Glomerular endothelial cell (primary cell): ENCODE data around the gene WDR82. TPM values are rescaled to one million over a fixed set of nuclear protein-coding genes. Genes with fewer than 3 reads are reported as not detected.
"Not testable (repeated sequence)": the region's sequence is repeated elsewhere in the genome, so short reads cannot be mapped to it uniquely, and the experiment has no call there.

Experiments
- DNase-seq: peaks from one replicate; pipeline ENCODE4 v3.0.0-alpha.2; 2011; ENCODE audit warnings: low read depth, low spot score; ENCODE audit errors: extremely low read depth
- total RNA-seq: library from RNA; depleted of rRNA; stranded (reverse); fragments of >200 nt; gene quantifications from 2 replicates; pipeline ENCODE4 v1.2.3, GENCODE V29; 2015

The WDR82 gene
- total RNA-seq, 1 donor from 2014 or later = 53.0 TPM

DNA sequence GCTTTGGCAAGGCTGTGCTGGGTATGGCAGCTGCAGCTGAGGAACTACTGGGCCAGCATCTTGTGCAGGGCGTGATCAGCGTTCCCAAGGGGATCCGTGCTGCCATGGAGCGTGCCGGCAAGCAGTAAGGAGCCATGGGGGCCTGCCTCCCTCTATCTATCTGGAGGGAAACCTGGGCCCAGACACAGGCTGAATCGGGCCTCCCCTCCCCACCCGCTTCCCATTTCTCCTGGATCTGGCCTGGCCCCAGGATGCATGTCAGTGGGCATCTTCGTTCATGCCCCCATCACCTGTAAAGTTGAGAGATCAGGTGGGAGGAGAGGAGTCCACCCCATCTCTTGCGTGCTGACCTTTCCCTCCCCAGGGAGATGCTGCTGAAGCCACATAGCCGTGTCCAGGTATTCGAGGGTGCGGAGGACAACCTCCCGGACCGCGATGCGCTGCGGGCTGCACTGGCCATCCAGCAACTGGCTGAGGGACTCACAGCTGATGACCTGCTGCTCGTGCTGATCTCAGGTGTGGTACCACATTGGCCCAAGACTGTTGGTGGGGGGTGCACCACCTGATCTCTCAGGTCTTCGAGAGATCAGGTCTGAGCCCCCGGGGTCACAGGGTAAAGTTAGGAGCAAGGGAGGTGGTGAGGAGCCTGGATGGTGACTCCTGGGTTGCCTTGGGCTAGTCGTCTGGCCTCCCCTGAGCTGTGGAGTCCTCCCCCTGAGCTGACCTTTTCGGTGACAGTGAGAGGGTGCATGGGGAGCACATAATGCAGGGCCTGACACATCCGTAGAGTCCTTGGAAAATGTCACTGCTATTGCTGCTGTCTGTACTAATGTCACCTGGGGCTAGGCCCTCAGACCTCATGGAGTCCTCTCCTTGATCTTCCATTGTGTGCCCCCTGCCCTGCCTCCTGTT is 12.4 kb upstream of the WDR82 start:
- DNase-seq = no peak

DNA sequence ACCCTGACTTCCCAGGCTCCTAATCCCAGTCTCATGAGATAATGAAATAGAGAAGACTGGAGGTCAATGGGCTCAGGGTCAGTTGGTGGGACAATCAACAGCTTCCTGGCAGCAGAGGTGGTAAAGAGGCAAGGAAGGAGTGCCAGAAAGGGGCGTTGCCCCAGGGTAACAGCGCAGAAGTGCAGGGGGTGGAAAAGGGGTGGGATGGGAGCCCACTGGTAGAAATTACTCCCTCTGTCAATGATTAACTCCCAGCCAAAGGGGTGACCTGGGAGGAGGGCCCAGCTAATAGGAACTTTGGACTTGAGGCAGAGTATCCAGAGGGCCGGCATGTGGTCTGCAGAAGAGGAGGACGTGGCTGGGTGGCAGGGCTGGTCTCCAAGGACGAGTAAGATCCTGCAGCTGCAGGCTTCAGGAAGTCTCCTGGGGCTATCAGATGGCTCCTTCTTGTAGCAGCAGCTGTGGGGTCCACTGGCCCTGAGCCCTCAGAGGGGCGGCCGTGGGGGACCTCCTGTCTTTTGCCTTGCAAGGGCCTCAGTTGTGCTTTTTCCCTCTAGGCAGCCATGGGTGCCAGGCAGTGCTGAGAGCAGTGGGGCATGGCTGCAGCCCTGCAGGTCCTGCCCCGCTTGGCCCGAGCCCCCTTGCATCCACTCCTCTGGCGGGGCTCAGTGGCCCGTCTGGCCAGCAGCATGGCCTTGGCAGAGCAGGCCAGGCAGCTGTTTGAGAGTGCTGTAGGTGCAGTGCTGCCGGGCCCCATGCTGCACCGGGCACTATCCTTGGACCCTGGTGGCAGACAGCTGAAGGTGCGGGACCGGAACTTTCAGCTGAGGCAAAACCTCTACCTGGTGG is 11.5 kb upstream of the WDR82 start:
- no peak for DNase-seq

DNA sequence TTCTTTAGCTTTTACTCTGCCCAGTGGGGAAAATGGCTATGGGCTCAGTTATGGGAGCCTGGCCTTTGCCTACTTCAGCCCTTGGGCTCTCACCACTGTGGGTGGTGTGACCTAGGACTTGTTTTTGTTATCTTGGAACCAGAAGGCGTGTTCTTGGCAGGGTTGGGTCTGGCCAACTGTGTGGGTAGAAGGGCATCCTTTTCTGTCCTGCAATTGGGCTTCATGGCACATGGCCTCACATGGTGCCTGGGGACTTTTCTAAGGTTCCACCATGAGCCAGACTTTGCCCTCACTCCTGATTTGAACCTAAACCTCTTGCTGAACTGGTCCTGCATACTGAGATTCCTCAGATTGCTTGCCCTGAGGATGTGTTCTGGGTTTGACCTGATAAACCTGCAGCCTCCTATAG is 10.9 kb upstream of the WDR82 start:
- no peak for DNase-seq

DNA sequence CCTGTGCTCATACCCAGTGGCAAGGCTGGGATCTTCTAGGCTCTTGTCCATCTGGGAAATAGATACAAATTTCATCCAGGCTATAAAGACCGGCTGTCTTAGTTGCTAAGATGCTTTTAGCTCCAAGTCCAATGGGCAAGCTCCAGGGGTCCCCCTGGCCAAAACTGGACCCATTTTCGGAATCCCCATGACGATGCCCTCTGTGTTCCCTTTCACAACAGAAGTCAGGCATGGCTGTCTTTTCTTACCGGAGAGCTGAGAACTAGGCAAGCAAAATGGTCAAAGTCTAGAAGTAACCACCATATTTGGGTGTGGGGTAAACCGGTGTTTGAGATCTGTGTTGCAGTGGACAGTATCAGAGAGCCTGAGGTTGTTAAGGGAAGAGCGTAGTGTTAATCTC is 10.2 kb upstream of the WDR82 start:
- DNase-seq = no peak

DNA sequence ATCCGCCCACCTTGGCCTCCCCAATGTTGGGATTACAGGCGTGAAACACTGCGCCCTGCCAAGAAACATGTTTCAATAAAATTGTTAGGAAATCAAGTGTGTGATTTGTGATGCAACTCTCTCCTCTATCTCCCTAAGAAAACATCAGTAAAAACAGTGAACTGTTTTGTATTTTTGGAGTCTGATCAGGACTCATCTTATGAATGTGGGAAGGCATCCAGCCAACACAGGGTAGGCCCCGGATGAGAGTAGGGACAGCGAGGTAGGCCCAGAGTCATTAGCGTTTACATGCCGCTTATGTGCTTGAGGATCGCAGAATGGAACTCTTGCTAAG is 8.3 kb upstream of the WDR82 start:
- no peak for DNase-seq

DNA sequence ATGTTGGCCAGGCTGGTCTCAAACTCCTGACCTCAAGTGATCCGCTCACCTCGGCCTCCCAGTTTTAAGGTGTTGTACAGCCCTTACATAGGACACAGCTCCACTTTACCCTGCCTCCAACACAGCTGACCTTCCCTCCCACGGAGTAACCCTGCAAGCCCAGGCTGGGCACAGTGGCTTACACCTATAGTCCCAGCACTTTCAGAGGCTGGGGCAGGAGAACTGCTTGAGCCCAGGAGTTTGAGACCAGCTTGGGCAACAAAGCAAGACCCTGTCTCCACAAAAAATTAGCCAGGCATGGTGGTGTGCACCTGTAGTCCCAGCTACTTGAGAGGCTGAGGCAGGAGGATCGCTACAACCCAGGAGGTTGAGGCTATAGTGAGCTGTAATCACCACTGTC is 5.6 kb upstream of the WDR82 start:
- not testable (repeated sequence) for DNase-seq

DNA sequence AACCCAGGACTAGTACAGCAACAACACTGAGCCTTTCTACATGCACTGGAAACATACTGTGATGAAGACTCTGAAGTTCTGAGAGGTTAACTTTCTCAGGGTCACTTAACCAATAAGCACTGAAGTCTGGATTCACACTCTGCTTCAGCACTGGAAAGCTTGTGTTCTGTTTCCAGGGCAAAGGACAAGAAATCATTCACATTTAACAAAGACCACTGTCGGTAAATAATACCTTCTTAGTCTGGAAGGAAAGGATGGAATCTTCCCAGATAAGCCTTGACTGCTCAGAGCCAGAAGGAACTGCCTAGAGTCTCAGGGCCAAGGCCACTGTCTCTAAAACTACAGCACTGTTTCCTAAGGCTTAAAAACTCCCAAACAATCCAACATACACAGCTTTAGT is 4.9 kb upstream of the WDR82 start:
- DNase-seq = no peak

DNA sequence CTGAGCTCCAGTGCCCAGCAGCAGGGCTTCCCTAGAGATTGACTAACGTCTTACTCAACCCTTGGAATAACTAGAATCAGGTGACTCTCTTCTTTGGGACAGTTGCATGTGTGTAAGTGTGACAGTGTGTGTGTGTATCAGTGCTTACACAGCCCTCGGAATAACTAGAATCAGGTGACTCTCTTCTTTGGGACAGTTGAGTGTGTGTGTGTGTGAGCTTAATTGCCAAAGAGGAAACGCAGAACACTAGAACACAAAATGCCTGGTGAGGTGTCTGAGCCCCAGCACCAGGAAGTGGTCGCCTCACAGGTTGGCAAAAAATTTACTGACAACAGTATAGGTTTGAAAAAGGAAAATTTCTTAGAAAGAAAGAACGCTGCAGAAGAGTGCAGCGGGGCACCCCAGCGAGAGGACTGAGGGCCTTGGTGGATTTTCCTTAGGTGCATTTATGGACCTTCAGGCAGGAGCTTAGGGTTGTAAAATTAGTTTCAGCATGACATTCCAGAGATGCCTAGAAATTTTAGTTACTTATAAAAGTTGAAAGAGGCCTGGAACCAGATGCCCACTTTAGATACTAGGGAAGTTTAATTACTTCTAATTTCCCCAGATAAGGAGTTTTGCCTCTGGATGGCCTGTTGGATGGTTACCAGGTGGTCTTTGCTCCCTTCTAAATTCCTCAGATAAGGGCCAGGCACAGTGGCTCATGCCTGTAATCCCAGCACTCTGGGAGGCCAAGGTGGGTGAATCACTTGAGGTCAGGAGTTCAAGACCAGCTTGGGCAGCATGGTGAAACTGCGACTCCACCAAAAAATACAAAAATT is 3.7 kb upstream of the WDR82 start:
- no peak for DNase-seq

DNA sequence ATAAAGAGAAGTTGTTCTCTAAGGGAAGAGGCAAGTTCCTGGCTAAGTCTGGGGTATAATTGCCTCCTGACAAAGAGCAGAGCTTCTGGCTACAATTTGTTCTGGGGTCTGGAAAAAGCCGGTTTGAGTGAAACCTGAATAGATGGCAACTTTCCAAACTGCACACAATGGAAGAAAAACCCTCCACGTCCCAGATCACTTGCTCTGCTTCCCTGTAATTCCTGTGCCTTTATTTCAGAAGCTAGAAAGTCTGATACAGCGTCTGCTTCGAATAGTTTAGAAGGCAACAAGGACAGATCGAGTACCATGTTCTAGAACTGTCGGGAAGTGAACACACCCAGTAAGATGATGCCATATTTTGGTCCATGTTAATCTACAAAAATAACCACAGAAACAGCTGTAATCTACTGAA is 1.6 kb upstream of the WDR82 start:
- no peak for DNase-seq

DNA sequence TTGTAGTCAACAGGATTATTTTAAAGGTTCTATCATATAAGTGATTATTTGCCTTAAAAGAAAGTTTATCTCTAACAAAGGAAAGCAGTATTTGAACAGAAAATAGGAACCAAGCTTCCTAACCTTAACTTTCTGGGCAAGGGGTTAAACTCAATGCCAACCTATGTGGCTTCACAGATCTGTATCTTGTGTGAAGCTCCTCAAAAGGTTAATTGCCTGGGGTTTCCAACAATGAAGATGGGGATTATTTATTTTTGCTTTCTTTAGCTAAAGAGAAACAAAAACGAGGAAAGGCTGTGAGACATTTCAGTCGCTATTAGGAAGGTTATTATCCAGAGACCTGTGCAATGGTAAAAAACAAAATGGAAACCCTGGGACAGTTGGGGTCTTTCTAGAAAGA is 1.1 kb upstream of the WDR82 start:
- no peak for DNase-seq

DNA sequence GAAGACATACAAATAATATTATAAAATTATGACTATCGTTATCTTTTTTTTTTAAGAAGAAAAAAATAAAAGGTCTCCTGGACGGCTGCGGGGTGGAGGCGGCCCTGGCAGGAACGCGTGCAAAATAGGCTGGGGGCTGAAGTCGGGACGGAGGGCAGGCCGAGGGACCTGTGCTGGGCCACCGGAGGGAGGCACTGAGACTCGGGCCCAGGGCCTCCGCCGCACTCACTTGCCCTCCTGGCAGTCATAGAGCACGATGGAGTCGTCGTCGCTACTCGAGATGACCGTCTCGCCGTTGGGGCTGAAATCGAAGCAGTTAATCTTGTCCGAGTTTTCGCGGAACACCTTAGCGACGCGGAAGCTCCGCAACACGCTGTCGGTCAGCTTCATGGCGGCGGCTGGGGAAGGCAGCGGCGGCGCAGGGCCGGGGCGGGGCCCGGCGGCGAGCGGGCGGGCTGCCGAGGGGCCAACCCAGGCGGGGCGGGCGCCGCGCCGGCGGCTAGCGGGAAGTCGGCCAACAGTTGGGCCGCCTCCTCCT is 408 bp downstream of the WDR82 start:
- no peak for DNase-seq

DNA sequence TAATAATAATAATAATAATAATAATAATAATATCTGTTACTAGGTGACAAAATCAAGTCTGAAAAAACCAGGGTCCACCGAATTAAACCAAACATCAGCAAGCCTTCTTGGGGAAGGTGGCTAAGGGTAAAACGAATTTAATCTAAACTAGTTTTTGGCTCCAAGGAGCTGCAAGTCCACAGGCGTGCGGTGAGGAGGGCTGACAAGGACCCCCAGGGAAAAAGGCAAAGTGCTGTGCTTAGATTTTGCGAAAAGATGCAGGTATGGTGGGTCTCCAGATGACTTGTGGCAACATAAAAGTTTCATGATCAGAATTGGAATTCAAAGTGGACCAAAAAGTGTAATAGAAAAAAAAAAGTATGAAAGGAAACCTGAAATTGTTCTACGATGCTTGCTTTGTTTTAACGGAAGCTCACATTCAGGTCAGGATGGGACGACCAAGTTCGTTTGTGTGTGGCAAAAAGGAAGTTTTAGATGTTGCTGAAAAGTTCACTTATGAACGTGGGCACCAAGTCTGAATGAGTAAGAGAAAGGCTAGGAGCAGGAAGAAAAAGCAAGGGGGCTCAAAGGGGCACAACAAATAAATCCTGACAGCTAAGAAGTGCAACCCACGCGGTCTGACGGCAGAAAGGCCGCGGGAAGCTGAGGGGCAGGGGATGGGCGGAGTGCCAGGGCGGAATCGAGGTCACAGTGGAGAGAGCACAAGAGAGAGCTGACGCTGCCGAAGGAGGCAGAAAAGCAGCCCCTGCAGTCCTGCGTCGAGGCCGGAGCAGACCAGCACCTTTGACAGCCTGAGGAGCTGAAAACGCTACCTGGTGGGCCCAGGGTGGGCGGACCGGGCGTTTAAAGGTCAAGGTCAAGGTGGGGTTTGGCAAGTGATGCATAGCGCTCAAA is 1.1 kb downstream of the WDR82 start:
- no peak for DNase-seq

DNA sequence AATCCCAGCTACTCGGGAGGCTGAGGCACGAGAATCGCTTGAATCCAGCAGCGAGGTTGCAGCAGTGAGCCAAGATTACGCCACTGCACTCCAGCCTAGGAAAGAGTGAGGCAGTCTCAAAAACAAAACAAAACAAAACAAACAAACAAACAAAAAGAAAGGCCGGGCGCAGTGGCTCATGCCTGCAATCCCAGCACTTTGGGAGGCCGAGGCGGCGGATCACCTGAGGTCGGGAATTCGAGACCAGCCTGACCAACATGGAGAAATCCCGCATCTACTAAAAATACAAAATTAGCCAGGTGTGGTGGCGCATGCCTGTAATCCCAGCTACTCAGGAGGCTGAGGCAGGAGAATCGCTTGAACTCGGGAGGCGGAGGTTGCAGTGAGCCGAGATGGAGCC is 3.7 kb downstream of the WDR82 start:
- DNase-seq = not testable (repeated sequence)

DNA sequence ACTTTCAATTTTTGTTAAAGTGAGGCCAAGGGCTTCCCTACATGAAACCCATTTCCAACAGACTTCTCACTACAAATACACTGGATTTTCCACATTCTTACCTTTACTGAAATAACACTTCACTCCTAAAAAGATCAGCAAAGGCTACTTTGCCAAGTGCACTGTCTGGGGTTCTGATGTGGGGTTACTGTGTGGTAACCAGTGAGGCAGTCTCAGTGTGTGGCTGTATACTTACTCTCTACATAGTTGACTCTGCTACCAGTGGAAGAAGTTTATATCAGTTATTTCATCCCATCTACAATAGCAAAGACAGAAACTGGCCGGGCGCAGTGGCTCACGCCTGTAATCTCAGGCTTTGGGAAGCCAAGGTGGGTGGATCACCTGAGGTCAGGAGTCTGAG is 5.6 kb downstream of the WDR82 start:
- no peak for DNase-seq

DNA sequence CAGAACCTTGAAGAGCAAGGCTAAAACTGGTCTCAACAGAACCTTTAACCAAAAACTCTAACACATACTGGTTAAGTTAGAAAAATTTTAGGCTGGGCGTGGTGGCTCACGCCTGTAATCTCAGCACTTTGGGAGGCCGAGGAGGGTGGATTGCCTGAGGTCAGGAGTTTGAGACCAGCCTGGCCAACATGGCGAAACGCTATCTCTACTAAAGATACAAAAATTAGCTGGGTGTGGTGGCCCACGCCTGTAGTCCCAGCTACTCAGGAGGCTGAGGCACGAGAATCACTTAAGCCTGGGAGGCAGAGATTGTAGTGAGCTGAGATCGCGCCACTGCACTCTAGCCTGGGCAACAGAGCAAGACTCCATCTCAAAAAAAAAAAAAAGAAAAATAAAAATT is 6.3 kb downstream of the WDR82 start:
- not testable (repeated sequence) for DNase-seq

DNA sequence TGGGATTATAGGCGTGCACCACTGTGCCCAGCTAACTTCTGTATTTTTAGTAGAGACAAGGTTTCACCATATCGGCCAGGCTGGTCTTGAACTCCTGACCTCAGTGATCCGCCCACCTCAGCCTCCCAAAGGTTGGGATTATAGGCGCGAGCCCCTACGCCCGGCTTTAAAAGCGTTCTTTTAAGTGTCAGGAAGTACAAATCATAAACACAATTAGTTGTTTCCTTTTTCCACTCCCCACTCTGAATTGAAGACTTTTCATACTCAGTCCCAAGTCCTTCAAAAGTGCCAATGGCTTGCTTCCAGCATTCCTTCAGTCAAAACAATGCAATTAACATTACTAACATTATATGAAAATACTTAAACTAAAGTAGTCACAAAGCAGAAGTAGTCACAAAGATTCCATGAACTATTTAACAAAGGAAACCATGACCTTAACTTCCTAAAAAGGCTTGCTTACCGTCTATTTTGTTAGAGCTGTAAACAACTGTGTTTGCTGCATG is 8.1 kb downstream of the WDR82 start:
- no peak for DNase-seq

DNA sequence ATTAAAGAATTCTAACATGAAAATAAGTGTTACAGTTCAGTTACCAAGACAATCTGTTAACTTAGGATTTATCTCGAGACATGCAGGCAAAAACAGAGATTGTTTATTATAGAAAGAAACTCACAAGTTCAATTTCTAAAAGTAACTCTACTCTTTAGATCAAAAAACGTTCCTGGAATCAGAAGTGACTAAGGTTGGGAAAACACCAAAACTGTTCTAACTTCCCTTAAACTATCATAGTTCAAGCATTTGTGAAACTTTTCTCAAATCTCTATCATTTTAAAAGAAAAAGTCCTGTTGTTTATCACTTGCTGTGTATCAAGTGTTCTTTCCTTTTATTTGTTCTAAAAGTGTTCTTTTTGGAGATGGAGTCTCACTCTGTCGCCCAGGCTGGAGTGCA is 8.7 kb downstream of the WDR82 start:
- DNase-seq = no peak

DNA sequence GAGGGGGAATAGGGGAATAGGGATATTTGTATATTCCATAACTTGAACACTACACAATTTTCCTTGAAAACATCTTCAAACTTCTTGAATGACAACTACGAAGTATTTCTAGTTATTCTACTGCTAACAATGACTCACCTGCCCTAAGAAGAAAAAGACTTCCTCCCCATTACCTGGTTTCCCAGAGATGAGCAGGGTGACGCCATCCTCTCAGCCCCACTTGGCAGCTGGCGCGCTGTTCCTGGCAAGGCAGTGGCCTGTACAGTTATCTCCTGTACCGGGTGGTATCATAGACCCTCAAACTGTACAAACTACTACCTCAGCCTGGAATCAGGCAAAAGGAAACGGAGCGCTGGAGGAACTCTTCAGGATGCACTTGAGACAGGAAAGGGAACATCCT is 10.4 kb downstream of the WDR82 start:
- no peak for DNase-seq

DNA sequence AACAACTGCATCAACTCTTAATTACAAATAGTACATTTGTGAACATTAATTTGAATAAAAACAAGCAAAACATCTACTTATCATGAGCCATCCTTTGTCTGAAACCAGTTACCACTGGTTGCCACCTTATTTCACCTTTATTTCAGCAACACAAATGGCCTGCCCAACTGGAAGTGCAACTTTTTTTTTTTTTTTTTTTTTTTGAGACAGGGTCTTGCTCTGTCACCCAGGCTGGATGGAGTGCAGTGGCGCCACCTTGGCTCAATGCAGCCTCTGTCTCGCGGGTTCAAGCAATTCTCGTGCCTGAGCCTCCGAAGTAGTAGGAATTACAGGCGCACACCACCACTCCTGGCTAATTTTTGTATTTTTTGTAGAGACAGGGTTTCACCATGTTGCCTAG is 13.1 kb downstream of the WDR82 start:
- DNase-seq = no peak

DNA sequence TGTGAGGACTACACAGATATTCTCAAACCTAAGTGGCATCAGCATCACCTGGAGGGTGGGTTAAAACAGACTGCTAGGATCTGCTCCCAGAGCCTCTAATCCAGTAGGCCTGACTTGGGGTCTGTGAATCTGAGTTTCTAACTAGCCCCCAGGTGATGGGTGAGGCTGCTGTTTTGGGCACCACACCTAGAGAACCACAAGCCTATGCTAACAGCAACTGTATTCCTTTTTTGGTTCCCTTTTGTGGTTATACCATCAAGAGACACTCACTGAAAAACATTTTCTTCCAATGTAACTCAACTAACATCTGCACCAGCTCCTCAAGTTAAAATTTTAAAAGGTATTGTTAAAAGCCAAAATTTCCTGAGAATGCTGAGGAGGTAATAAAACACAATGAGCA is 16.0 kb downstream of the WDR82 start:
- DNase-seq = no peak
